Measurements from ENCODE around the gene ERG. TPM values are rescaled to one million over a fixed set of nuclear protein-coding genes. Genes with fewer than 3 reads are reported as not detected.

The ERG gene
- total and polyA plus RNA-seq, 2 of the 8 experiments (the other 6 are each of a cell fraction or from before 2014, with no cell fraction given), result 1.0 to 3.0 TPM

DNA sequence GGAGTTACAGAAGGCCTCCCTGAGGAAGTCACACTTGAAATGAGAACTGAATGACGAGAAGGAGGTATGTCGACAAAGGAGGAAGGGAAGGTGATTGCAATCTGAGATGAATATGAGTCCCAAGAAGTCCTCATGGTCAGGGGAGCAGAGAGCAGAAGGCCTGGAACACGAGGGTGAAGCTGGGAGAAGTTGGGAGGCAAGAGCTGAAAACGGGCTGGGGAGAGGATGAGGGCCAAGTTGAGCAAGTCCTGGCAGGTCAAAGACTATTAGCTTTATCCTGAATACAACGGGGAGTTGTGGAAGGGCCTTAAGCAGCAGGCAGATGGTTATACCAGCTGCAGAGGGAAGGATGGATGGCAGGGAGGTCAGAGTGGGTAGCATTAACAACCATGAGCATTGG lies 152.0 kb downstream of the ERG start:
- H2AK5ac ChIP-seq (ENCODE audit: low read depth, low read length), result no peak overlapping the region
- H3K4me3 ChIP-seq (ENCODE audit: extremely low read depth in 1 of 4, insufficient read depth in 2 of 4, low read depth in 3 of 4, low read length in 4 of 4), result no peak overlapping the region
- H2BK20ac ChIP-seq (ENCODE audit: low read length), result no peak overlapping the region
- no peak overlapping the region for H2AFZ ChIP-seq (ENCODE audit: low read length)
- no peak overlapping the region for H4K91ac ChIP-seq (replicated peaks; ENCODE audit: insufficient read length, low read length)
- ChIA-PET CTCF (ENCODE audit: partially characterized antibody) (interaction anchor here (0.8 to 2.0 kb wide), 4 partner anchors 126 to 188 kb away, joined by 3 to 6 read pairs (median 5); no protein-coding TSS in a partner anchor), POLR2A (ENCODE audit: partially characterized antibody) (interaction anchor here (1.4 kb wide), 1 partner anchor 175 kb away, joined by 4 read pairs; no protein-coding TSS in a partner anchor)
- no peak overlapping the region for H3K4me2 ChIP-seq (ENCODE audit: insufficient read depth in 1 of 2, low read depth in 2 of 2, low read length in 2 of 2)
- 92% methylated on average over 5 of the region's 5 CpGs; no CpG with 5 or more reads in 1 of the 2 experiments for WGBS, 2 experiments (ENCODE audit: extremely low coverage in 1 of 2, insufficient coverage in 1 of 2, insufficient read length in 1 of 2, insufficient replicate concordance in 2 of 2, low coverage in 1 of 2, low lambda C conversion rate in 2 of 2, missing lambda C conversion rate in 1 of 2)
- H3K4me1 ChIP-seq (replicated peaks in 1 of 4; ENCODE audit: control insufficient read depth in 3 of 4, insufficient read depth in 4 of 4, low read length in 3 of 4), result peaks cover 0 to 2% (median 0%) of the 10 kb centered on the region in 4 experiments; a peak in 1 of 7 replicates
- H3K56ac ChIP-seq (replicated peaks; ENCODE audit: insufficient read length, low read depth, low read length), result no peak overlapping the region
- peaks cover 0 to 4% (median 0%) of the 10 kb centered on the region in 4 experiments; a peak in 3 of 7 replicates for H3K27me3 ChIP-seq (replicated peaks in 1 of 4; ENCODE audit: control insufficient read depth in 3 of 4, extremely low read depth in 1 of 4, insufficient read depth in 3 of 4, low read length in 3 of 4)
- no peaks in the 10 kb centered on the region for H3K79me2 ChIP-seq (ENCODE audit: control insufficient read depth in 1 of 2, insufficient read depth in 2 of 2, low read length in 2 of 2)
- no peak overlapping the region for H4K5ac ChIP-seq (ENCODE audit: insufficient read length, low read depth, low read length)
- no peaks in the 10 kb centered on the region for H3K9me3 ChIP-seq (ENCODE audit: insufficient read depth in 2 of 2, low read depth in 1 of 2, low read length in 1 of 2)
- H3K18ac ChIP-seq (ENCODE audit: extremely low read depth, low read length), result no peak overlapping the region
- H4K20me1 ChIP-seq (replicated peaks in 1 of 2; ENCODE audit: control insufficient read depth in 1 of 2, insufficient read depth in 2 of 2, low read length in 2 of 2), result no peaks in the 10 kb centered on the region
- no peaks in the 10 kb centered on the region for H3K23me2 ChIP-seq (ENCODE audit: low read depth, low read length)
- FAIRE-seq (no peak), DNase-seq (ENCODE audit: low read depth in 1 of 2, low spot score in 2 of 2) (no peak)
- no peak overlapping the region for H2BK15ac ChIP-seq (ENCODE audit: low read length)
- no peak for TF ChIP-seq JUND (IDR thresholded peaks at IDR 0.05; ENCODE audit: low read length)
- TF ChIP-seq CEBPB (IDR thresholded peaks at IDR 0.05; ENCODE audit: low read depth, low read length), result no peak
- TF ChIP-seq KDM5A (IDR thresholded peaks at IDR 0.05; ENCODE audit: low read length), result no peak
- no peak for TF ChIP-seq TAF1 (IDR thresholded peaks at IDR 0.05; ENCODE audit: low read depth, low read length)
- no peak for TF ChIP-seq CREB1 (IDR thresholded peaks at IDR 0.05)
- TF ChIP-seq BRCA1 (IDR thresholded peaks at IDR 0.05; ENCODE audit: low read depth, low read length), result no peak
- no peak for TF ChIP-seq RXRA (IDR thresholded peaks at IDR 0.05; ENCODE audit: insufficient read depth, low read depth, low read length)
- no peak for TF ChIP-seq GABPA (IDR thresholded peaks at IDR 0.05; ENCODE audit: borderline replicate concordance, insufficient read depth, low read length)
- no peak overlapping the region for H2BK5ac ChIP-seq (ENCODE audit: low read depth, low read length)
- H4K8ac ChIP-seq (ENCODE audit: extremely low read depth, insufficient read depth, low read length), result no peak overlapping the region
- no peak overlapping the region for H3K14ac ChIP-seq (ENCODE audit: insufficient read length)
- no peaks in the 10 kb centered on the region for H3K36me3 ChIP-seq (ENCODE audit: control insufficient read depth in 2 of 4, insufficient read depth in 4 of 4, low read length in 3 of 4)
- no peak overlapping the region for H3K9ac ChIP-seq (replicated peaks in 1 of 4; ENCODE audit: extremely low read depth in 1 of 4, low read depth in 3 of 4, low read length in 3 of 4)
- H3K4ac ChIP-seq (replicated peaks; ENCODE audit: insufficient read length, low read depth, low read length), result no peak overlapping the region
- H3K23ac ChIP-seq (ENCODE audit: insufficient read length), result no peak overlapping the region
- no peaks in the 10 kb centered on the region for H3K79me1 ChIP-seq (ENCODE audit: low read depth, low read length)
- H3K27ac ChIP-seq (ENCODE audit: low read depth, low read length), result no peak overlapping the region
- no peak overlapping the region for H2BK120ac ChIP-seq (replicated peaks; ENCODE audit: low read depth, low read length)
- no peak overlapping the region for H2BK12ac ChIP-seq (ENCODE audit: low read depth, low read length)

Measured in H1 (cell line).